HCT116 (cell line): ENCODE data around the gene GPR107. TPM values are rescaled to one million over a fixed set of nuclear protein-coding genes. Genes with fewer than 3 reads are reported as not detected.

ENCODE experiments used
- ATAC-seq: fragments of 200-7000 bp; cut with Tn5 transposase; 2 replicates; pipeline ENCODE4 v1.9.1; 2020; ENCODE audit warnings: mild to moderate bottlenecking, moderate library complexity
- BruUV-seq: library from RNA; stranded (reverse); fragments of 400-500 nt; replicated peaks from 2 replicates; lab custom pipeline; 2021; lab: Mats Ljungman, UMichigan
- CTCF ChIA-PET: fragments of 300-600 bp; sonication (Branson Sonifier 250); formaldehyde crosslinking; loops from one replicate; lab custom pipeline; 2021; ENCODE audit warnings: antibody characterized with exemption; lab: Charles Lee
- POLR2A ChIA-PET: fragments of 300-600, 350-600 bp; sonication (Branson Sonifier 250); formaldehyde crosslinking; loops from one replicate; lab custom pipeline; 2021; ENCODE audit warnings: antibody characterized with exemption; lab: Charles Lee
- RAD21 ChIA-PET, 2 experiments: fragments of 300-600 bp; sonication (Branson Sonifier 250); formaldehyde crosslinking; loops; one replicate each; lab custom pipeline; 2023; ENCODE audit warnings: low total read pairs in 2 of 2; ENCODE audit not compliant: uncharacterized antibody in 2 of 2, unreplicated experiment in 2 of 2, low non-redundant PET in 1 of 2; lab: Charles Lee
- DNase-seq: peaks from one replicate; pipeline ENCODE4 v3.0.0-alpha.2; 2010; ENCODE audit warnings: low read depth, low spot score
- H2AFZ ChIP-seq: fragments of 200-600 bp; shearing (Covaris generic), sonication (generic); 2 replicates; pipeline ENCODE4 v1.6.1; 2017; ENCODE audit warnings: low read depth, mixed run types, mixed read lengths, antibody characterized with exemption, low read length; ENCODE audit not compliant: poor library complexity, severe bottlenecking
- H3K27ac ChIP-seq: 2 replicates; pipeline ENCODE4 v1.5.1; 2012; ENCODE audit warnings: low read depth, low read length
- H3K27me3 ChIP-seq: fragments of 200-600 bp; sonication (generic); 2 replicates; pipeline ENCODE4 v1.6.1; 2016; ENCODE audit warnings: mixed run types, low read length, mixed read lengths; ENCODE audit not compliant: insufficient read depth
- H3K36me3 ChIP-seq, 2 experiments: fragments of 200-500 bp in 1 of 2; fragments of 200-600 bp in 1 of 2; sonication (Bioruptor generic) in 1 of 2; sonication (generic) in 1 of 2; 2 replicates each; pipeline versions ENCODE4 v1.5.1 to v1.6.1; 2014 to 2016; ENCODE audit warnings: low read length in 2 of 2, inconsistent platforms in 1 of 2, mixed read lengths in 1 of 2, mixed run types in 1 of 2; ENCODE audit not compliant: insufficient read depth in 2 of 2, control insufficient read depth in 1 of 2
- H3K4me1 ChIP-seq, 2 experiments: fragments of 200-600 bp in 1 of 2; sonication (generic) in 1 of 2; 2 replicates each; pipeline versions ENCODE4 v1.5.1 to v1.6.1; 2012 to 2017; ENCODE audit warnings: low read length in 2 of 2, inconsistent platforms in 1 of 2, mild to moderate bottlenecking in 1 of 2, mixed read lengths in 1 of 2, mixed run types in 1 of 2, moderate library complexity in 1 of 2; ENCODE audit not compliant: insufficient read depth in 2 of 2, control insufficient read depth in 1 of 2
- H3K4me2 ChIP-seq: fragments of 200-600 bp; sonication (generic); 2 replicates; pipeline ENCODE4 v1.6.1; 2017; ENCODE audit warnings: mixed run types, low read length, mixed read lengths
- H3K4me3 ChIP-seq, 2 experiments: fragments of 200-600 bp in 1 of 2; sonication (generic) in 1 of 2; replicated peaks in 1 of 2; 2 replicates each; pipeline ENCODE4 v1.5.1; 2011 to 2016; ENCODE audit warnings: low read length in 2 of 2, control low read depth in 1 of 2, low read depth in 1 of 2, mild to moderate bottlenecking in 1 of 2, mixed read lengths in 1 of 2, mixed run types in 1 of 2
- H3K79me2 ChIP-seq: fragments of 200-600 bp; sonication (generic); 2 replicates; pipeline ENCODE4 v1.6.1; 2017; ENCODE audit warnings: mild to moderate bottlenecking, mixed run types, low read length, moderate library complexity, mixed read lengths; ENCODE audit not compliant: insufficient read depth
- H3K9ac ChIP-seq: fragments of 200-600 bp; sonication (generic); 2 replicates; pipeline ENCODE4 v1.6.1; 2016; ENCODE audit warnings: low read length, mixed read lengths
- H3K9me2 ChIP-seq: fragments of 200-600 bp; sonication (generic), shearing (Covaris generic); 2 replicates; pipeline ENCODE4 v1.6.1; 2017; ENCODE audit warnings: mixed run types, mild to moderate bottlenecking, moderate library complexity; ENCODE audit not compliant: insufficient read depth
- H3K9me3 ChIP-seq, 2 experiments: fragments of 200-500 bp in 1 of 2; fragments of 200-600 bp in 1 of 2; sonication (Bioruptor generic) in 1 of 2; sonication (generic) in 1 of 2; 2 replicates each; pipeline ENCODE4 v1.6.1; 2014 to 2017; ENCODE audit warnings: low read length in 2 of 2, mixed read lengths in 2 of 2, inconsistent platforms in 1 of 2, low read depth in 1 of 2, mild to moderate bottlenecking in 1 of 2, mixed run types in 1 of 2, moderate library complexity in 1 of 2; ENCODE audit not compliant: control insufficient read depth in 1 of 2, insufficient read depth in 1 of 2
- H4K20me1 ChIP-seq: fragments of 200-600 bp; sonication (generic), shearing (Covaris generic); 2 replicates; pipeline ENCODE4 v1.6.1; 2017; ENCODE audit warnings: mixed run types, mild to moderate bottlenecking, moderate library complexity; ENCODE audit not compliant: insufficient read depth
- CBX3 ChIP-seq: IDR thresholded peaks from 2 replicates; pipeline ENCODE4 v1.6.1; 2012; ENCODE audit warnings: low read depth
- EGR1 ChIP-seq: IDR thresholded peaks from 2 replicates; pipeline ENCODE4 v1.6.1; 2012; ENCODE audit warnings: low read depth
- FOSL1 ChIP-seq: IDR thresholded peaks from 2 replicates; pipeline ENCODE4 v1.6.1; 2012; ENCODE audit warnings: low read depth
- JUND ChIP-seq: IDR thresholded peaks from 2 replicates; pipeline ENCODE4 v1.6.1; 2012
- POLR2A ChIP-seq: IDR thresholded peaks from 2 replicates; pipeline ENCODE4 v1.7.0; 2011; ENCODE audit warnings: borderline replicate concordance; ENCODE audit not compliant: insufficient read depth, insufficient read length; ENCODE audit errors: extremely low read depth
- SIN3A ChIP-seq: IDR thresholded peaks from 2 replicates; pipeline ENCODE4 v1.6.1; 2012; ENCODE audit warnings: low read depth
- SP1 ChIP-seq: IDR thresholded peaks from 2 replicates; pipeline ENCODE4 v1.6.1; 2012; ENCODE audit warnings: low read depth
- SRF ChIP-seq: IDR thresholded peaks from 2 replicates; pipeline ENCODE4 v1.6.1; 2012; ENCODE audit warnings: low read depth
- ZFX ChIP-seq: fragments of 450-650 bp; IDR thresholded peaks from 2 replicates; pipeline ENCODE4 v1.6.1; 2017
- ZNF274 ChIP-seq: fragments of 200-500 bp; sonication (Bioruptor generic); IDR thresholded peaks from 2 replicates; pipeline ENCODE4 v1.6.1; 2014; ENCODE audit warnings: mild to moderate bottlenecking, low read depth, low read length, inconsistent platforms
- intact Hi-C: fragments of 100-400 bp; cut with micrococcal nuclease; formaldehyde crosslinking; loops from 2 replicates; pipeline ENCODE4 v1.10.0; 2022
- total RNA-seq: library from RNA; stranded (reverse); gene quantifications from one replicate; pipeline ENCODE4 v1.2.1, GENCODE V29; 2021; ENCODE audit not compliant: unreplicated experiment
- TF ChIP-seq, protein P1 (sequence below), 3 experiments: fragments of 200-600 bp in 1 of 3; sonication (generic) in 1 of 3; IDR thresholded peaks in 2 of 3; conservative IDR thresholded peaks in 1 of 3; 2 replicates each; pipeline ENCODE4 v1.5.1; 2012 to 2017; ENCODE audit warnings: low read depth in 2 of 3, low read length in 2 of 3, antibody characterized with exemption in 1 of 3, borderline replicate concordance in 1 of 3, control low read depth in 1 of 3, mild to moderate bottlenecking in 1 of 3, mixed read lengths in 1 of 3, mixed run types in 1 of 3, moderate library complexity in 1 of 3; ENCODE audit not compliant: insufficient read depth in 1 of 3
- TF ChIP-seq, protein P2 (sequence below): IDR thresholded peaks from 2 replicates; pipeline ENCODE4 v1.6.1; 2012
- TF ChIP-seq, protein P3 (sequence below): IDR thresholded peaks from 2 replicates; pipeline ENCODE4 v1.6.1; 2012; ENCODE audit warnings: low read depth

GPR107 gene
- total RNA-seq, 1 experiment from 2014 or later = 32.5 TPM

DNA sequence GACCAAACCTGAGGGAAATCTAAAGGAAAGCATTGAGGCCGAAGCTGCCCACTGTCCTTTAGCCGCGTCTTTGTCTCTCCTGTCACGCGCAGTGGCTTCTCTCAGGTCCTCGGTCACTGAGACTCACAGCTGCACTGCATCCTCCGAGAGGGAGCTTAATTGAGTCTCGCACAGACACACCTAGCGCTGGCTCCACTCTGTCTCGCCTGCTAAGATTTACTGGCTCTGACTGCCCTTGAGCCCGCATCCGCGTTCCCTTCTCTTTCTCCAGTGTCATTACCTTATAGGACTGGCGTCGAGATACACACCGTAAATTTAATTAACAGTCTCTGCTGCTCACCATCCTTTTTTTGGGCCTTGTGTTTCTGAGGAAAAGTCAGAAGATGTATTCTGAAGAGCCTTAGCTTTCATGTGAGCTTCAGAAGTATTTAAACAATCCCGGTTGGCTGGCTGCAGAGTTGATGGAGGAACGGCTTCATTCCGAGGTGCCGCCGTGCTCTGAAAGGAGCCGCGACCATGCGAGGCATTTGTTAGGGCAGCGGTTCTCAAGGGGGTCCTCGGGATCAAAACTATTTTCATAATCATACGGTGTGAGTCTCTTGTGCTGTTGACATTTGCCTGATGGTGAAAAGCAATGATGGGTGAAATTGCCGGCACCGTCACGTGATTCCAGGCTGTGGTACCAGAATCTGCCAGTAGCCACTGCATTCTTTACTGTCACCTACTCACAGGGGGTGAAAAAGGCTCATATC is 58.3 kb downstream of the GPR107 start:
- H3K27me3 ChIP-seq = no peaks in the 10 kb centered on the region
- H3K4me1 ChIP-seq = no peaks in the 10 kb centered on the region
- RAD21 ChIA-PET = no interaction called here
- H3K9ac ChIP-seq = no peak overlapping the region
- no peaks in the 10 kb centered on the region for H3K9me3 ChIP-seq
- TF ChIP-seq FOSL1 = no peak
- no peak for TF ChIP-seq JUND
- TF ChIP-seq, protein P1, sequence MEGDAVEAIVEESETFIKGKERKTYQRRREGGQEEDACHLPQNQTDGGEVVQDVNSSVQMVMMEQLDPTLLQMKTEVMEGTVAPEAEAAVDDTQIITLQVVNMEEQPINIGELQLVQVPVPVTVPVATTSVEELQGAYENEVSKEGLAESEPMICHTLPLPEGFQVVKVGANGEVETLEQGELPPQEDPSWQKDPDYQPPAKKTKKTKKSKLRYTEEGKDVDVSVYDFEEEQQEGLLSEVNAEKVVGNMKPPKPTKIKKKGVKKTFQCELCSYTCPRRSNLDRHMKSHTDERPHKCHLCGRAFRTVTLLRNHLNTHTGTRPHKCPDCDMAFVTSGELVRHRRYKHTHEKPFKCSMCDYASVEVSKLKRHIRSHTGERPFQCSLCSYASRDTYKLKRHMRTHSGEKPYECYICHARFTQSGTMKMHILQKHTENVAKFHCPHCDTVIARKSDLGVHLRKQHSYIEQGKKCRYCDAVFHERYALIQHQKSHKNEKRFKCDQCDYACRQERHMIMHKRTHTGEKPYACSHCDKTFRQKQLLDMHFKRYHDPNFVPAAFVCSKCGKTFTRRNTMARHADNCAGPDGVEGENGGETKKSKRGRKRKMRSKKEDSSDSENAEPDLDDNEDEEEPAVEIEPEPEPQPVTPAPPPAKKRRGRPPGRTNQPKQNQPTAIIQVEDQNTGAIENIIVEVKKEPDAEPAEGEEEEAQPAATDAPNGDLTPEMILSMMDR (IDR thresholded peaks at IDR 0.05 in 2 of 3, conservative IDR thresholded peaks at IDR 0.05 in 1 of 3; ENCODE audit: borderline replicate concordance in 1 of 3, insufficient read depth in 1 of 3, low read depth in 2 of 3, low read length in 2 of 3) = no peak
- TF ChIP-seq CBX3 = no peak
- no peak for TF ChIP-seq POLR2A
- TF ChIP-seq, protein P2, sequence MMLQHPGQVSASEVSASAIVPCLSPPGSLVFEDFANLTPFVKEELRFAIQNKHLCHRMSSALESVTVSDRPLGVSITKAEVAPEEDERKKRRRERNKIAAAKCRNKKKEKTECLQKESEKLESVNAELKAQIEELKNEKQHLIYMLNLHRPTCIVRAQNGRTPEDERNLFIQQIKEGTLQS = no peak
- TF ChIP-seq SIN3A = no peak
- no peak for TF ChIP-seq ZFX
- TF ChIP-seq SP1 = no peak
- no peak for TF ChIP-seq ZNF274
- no peak for TF ChIP-seq EGR1
- TF ChIP-seq, protein P3, sequence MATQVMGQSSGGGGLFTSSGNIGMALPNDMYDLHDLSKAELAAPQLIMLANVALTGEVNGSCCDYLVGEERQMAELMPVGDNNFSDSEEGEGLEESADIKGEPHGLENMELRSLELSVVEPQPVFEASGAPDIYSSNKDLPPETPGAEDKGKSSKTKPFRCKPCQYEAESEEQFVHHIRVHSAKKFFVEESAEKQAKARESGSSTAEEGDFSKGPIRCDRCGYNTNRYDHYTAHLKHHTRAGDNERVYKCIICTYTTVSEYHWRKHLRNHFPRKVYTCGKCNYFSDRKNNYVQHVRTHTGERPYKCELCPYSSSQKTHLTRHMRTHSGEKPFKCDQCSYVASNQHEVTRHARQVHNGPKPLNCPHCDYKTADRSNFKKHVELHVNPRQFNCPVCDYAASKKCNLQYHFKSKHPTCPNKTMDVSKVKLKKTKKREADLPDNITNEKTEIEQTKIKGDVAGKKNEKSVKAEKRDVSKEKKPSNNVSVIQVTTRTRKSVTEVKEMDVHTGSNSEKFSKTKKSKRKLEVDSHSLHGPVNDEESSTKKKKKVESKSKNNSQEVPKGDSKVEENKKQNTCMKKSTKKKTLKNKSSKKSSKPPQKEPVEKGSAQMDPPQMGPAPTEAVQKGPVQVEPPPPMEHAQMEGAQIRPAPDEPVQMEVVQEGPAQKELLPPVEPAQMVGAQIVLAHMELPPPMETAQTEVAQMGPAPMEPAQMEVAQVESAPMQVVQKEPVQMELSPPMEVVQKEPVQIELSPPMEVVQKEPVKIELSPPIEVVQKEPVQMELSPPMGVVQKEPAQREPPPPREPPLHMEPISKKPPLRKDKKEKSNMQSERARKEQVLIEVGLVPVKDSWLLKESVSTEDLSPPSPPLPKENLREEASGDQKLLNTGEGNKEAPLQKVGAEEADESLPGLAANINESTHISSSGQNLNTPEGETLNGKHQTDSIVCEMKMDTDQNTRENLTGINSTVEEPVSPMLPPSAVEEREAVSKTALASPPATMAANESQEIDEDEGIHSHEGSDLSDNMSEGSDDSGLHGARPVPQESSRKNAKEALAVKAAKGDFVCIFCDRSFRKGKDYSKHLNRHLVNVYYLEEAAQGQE = no peak
- TF ChIP-seq SRF = no peak
- H3K9me2 ChIP-seq = no peaks in the 10 kb centered on the region
- H2AFZ ChIP-seq = no peak overlapping the region
- H3K27ac ChIP-seq = no peak overlapping the region
- ATAC-seq = no peak
- H3K79me2 ChIP-seq = no peaks in the 10 kb centered on the region
- intact Hi-C loops = no loop called here
- H4K20me1 ChIP-seq = no peaks in the 10 kb centered on the region
- no peak for DNase-seq
- no TSS peak for BruUV-seq
- POLR2A ChIA-PET = no interaction called here
- no peak overlapping the region for H3K4me3 ChIP-seq
- H3K36me3 ChIP-seq = peaks cover 0 to 9% of the 10 kb centered on the region in 2 experiments; a peak in 1 of 4 replicates
- no peak overlapping the region for H3K4me2 ChIP-seq
- CTCF ChIA-PET = interaction anchor here (1.1 kb wide), 1 partner anchor 571 kb away, joined by 3 read pairs; no protein-coding TSS in a partner anchor
